HG02973 (cell line): Measurements from ENCODE around the gene NOTCH1.

ENCODE experiments used
- ATAC-seq: cut with Tn5 transposase; IDR thresholded peaks from one replicate; pipeline ENCODE4 v1.9.1; 2021; ENCODE audit warnings: moderate library complexity; ENCODE audit not compliant: unreplicated experiment

NOTCH1 gene

DNA sequence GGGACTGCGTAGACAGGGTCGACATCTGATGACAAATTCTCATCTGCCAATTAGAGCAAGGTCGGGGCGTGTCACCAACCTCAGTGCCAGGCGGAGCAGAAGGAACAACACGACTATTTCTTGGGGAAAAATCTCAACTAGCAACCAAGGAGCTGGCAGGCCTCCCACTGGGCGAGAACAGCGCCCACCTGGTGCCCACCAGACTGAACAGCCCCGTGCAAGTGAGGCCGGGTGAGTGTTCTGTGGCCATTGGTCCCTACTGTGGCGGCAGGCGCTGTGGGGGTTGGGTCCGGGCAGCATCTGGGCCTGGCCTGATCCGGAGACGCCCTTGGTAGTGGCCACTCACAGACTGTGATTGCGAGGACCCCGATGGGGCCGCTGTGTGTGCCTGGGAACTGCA, 11.5 kb downstream of the NOTCH1 start:
- no peak for ATAC-seq

DNA sequence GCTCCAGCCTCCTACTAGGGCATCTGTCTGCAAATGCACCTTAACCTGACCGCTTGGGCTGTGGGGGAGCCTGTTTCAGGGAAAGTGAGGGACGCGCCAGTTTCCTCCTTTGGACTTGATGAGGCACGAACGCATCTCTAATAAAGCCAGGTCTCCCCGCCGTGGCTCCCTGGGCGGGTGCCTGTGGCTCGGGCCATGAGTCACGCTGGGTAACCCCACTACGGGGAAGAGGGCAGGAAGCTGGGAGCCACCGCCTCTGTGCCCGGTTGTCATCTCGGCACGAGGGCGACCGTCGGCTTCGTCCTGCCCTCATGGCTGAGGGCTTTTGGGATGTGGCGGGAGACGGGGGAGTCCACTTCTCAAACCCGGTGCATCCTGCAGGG, 12.1 kb downstream of the NOTCH1 start:
- no peak for ATAC-seq

DNA sequence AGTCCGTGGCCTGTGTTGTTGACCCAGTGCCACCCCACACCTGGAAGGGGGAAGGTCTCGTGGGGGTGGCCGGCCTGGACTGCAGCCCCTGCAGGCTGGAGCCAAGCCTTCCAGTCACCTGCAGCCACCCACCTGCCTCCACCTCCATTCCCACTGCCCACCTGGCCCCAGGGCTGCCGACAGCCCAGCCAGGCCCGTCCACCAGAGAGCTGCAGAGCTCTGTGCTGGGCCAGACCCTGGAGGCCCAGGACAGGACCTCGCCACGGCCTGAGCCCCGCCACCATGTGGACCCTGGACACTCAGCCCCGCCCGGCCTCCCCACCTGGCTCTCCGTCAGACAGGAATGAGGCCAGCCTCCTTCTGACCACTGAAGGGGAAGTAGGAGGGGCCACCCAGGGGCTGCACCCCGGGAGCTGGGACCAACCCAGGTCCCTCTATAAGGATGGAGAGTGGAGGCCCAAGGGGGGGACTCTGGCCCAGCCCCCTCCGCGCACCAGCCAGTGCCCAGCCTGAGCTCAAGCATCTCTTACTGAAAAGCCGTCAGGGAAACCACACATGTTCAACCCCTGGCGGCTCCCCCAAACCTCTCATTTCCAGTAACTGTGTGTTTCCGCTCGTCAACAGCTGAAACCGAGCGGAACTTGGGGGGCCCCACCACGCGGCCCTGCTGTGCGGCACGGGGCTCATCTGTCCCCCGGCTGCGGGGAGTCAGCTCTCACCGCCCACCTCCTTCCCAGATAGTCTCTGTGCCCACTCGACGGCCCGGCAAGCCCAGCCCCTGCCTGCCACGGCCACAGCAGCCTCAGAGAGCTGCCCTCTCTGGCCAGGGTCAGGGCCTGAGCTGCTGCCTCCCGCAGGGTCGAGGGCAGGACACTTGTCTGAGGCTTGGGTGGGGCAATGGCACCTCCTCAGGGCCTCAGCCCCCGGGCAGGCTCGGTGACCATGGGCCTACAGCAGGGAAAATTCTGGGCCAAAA, 12.8 kb downstream of the NOTCH1 start:
- no peak for ATAC-seq

GRCh38 chr9:136531904-136532798, 13.7 kb downstream of the NOTCH1 start:
- no peak for ATAC-seq

- no peak for ATAC-seq
These were observed 14.5 kb downstream of the NOTCH1 start for GRCh38 chr9:136531186-136531903.

DNA sequence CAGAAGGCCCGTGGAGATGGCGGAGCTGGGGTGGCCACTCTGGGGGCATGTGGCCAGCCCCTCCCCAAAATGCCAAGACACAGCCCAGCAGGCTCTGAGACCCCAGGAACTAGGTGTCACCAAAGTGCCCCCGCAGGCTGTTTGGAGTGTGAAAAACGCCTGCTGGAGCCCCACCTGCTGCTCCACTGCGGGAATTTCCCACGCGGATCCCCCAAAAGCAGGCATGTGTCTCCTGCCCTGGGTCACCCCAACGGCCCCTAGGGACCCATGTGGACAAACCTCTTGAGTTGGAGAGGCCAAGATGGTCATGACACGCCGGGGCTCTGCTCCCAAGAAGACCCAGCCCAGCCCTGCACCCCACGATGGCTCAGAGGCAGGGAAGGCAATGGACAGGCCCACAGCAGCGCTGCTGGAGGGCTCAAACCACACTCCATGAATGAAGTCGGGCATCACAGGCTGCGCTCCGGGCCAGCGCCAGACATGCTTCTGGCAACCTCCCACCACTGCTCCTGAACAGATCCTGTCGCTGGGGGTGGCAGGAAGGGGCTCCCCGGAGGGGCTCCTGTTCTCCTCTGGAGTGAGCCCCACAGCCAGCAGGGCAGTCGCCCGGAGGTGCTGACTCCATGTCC, 15.3 kb downstream of the NOTCH1 start:
- no peak for ATAC-seq

DNA sequence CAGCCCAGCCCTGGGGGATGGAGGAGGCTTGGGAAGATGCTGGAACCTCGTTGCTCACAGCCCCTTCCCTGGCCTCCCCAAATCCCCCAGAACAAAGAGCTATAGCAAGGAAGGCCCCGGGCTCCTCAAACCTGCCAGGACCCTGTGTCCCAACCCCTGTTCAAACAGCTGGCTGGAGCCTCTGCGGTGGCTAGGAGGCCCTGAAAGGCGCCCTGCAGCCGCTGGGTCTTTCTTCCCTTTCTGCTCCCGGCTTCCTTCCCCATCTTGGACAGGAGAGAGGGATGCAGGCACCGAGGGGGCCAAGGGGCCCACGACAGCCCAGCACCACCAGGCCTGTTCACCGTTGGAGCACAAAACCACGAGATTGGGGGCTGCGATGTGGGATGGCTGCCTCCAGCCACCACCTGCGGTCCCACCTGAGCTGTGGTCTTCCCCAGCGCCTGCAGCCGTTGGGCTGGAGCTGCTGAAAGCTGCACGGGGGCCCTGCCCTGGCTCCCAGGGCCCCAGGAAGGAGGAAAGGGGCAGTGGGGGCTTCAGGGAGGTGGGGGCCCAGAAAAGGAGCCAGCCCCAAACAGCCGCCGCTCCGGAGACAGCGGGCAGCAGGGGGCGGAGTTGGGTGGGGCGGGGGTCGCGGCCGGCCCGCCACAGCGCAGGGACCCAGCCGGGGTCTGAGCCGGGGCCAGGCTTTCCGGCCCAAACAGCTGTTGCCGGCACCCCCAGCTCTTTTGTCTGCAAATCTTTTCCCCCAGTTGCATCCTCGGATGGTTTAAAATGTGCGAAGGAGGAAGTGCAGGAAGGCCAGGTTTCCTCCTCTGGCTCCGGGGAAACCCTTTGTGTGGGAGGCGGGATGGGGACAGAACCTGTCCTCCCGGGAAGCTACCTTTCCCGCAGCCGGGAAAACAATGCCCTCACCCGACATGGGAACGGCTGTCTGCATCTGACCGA, 16.1 kb downstream of the NOTCH1 start:
- ATAC-seq: no peak

DNA sequence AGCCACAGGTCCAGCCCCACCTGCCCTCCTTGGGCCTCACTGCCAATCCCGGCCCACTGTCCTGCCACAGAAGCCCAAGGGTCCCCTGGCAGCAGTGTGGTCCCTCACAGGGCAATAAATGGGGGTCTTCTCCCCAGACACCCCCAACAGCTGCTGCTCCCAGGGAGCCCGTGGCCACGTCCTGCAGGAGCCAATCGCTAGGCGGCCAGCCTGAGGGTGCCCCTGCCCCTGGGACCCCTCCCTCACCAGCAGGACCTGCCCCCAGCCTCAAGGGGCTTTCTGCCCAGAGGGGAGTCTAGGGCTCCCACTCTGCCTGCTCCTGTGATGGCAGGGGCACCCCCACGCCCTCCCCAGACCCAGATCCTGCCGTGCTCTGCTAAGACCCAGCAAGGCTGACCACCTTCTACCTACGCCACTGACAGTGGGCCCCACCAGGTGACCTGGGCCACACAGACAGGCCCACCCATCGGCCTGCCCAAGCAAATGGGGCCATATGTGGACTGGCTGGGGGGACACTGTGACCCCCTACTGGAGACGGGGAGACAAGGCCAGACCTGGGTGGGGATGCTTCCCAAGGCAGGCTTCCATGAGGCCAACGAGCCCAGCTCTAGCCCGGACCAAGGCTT, 17.0 kb downstream of the NOTCH1 start:
- no peak for ATAC-seq

GRCh38 chr9:136527721-136528710, 17.8 kb downstream of the NOTCH1 start:
- no peak for ATAC-seq

DNA sequence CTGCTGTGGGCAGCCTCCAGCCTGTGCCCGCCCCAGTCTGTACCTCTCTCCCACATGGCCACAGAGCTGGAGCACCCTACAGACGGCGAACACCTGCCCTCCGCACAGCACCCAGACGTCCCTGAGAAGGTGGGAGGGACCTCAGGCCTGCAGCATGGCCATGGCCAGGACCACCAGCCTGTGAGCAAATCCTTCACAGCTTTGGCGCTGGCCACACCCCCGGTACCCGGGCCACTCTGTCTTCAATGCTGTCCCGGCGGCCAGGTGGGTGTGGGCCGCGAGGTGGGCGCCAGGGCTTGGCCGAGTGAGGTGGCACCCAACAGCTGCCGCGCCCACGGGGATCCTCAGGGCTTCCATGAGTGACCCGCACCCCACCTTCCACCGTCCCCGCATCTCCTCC, 18.7 kb downstream of the NOTCH1 start:
- no peak for ATAC-seq

DNA sequence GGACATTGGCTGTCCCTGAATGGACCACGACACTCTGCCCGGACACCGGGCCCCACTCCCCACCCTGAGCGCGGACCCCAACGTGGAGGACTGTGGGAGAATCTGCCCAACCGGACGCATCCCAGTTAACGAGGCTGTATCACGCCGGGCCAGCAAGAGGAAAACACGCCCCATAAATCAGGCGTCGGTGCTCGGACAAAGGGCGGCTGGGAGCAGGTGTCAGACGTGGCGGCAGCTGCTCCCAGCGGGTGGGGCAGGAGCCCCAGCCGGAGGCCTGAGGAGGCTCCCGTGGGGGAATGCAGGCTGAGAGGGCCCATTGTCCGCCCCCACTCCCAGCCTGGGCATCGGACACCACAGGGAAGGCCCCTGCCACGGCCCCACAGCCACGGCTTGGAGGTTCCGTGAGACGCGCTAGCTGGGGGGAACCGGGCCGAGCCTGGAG, 19.2 kb downstream of the NOTCH1 start:
- ATAC-seq: no peak

DNA sequence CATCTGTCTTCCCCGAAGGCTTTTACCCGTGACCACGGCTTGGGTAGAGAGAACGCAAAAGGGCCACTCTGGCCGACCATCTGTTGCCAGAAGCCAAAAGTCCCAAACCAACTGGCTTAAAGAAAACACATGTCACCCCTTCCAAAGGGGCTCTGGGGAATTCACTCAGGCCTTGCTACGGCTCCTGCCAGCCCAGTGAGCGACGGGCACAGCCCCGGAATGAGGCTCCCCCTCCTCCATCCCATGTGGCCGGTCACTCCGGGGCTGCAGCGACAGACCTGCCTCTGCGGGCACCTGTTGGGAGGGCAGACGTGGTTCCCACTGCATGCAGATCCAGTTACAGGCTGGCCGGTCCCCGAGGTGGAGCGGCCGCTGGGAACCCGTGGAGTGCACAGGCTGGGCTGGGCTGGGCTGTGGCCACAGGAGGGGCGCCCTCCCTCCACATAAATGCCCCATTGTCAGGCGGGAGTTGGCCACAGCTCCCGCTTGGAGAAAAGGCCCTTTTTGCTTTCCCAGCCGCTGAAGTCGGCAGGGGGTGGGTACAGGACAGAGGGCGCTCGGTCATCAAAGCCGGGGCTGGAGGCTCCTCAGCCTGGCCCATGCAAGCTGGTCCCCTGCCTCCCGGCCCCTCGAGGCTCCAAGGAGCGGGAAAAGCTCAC, 19.9 kb downstream of the NOTCH1 start:
- no peak for ATAC-seq

DNA sequence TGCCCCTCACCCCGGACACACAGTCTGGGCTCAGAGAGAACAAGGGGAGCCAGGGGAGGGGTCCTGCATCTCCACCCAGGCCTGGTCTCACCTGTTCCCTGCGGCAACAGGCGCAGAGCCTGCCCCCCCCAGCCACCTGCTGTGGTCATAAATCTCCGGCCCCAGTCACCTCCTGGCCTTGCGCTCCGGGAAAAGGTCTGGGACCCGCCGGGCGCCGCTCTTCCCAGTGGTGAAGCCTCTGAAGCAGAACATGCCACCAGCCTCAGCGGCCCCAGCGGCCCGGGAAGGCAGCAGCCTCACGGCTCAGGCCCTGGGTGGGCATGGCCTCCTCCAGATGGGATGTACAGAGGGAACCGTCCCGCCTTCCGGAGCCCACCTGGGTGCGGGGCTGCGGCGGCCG, 20.6 kb downstream of the NOTCH1 start:
- ATAC-seq: no peak

DNA sequence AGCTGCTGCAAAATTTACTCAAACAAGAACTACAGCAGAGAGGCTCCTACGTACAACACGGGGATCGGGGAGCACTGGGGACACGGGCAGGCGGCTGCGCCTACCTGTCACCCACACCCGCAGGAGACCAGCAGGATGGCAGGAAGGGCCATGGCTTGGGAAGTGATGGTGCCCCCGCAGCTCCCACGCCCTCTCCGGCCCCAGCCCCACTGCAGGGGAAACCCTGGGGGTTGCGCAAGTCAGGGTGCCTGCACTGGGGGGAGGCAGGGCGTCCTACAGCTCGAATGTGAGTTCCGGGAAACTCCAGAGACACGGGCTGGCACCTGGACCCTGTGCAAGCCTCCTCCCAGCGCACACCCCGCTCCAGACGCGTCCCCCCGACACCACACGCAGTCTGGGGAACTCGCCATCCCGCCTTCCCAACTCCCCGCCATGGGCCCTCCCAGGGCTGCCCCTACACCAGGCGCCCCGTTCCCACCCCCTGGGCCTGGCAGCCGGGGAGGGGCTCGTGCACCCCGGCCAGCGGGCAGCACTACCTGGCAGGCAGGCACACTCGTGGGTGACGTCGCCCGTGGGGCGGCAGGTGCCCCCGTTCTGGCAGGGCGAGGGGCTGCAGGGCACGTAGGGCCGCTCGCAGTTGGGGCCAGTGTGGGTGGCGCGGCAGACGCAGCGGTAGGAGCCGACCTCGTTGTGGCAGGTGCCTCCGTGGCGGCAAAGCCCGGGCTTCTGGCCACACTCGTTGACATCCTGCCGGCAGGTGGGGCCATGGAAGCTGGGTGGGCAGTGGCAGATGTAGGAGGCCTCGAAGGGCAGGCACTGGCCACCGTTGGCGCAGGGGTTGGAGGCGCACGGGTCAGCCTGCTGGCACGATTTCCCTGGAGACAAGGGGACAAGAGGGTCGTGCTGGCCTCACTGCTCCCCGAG, 23.3 kb downstream of the NOTCH1 start:
- ATAC-seq: no peak

DNA sequence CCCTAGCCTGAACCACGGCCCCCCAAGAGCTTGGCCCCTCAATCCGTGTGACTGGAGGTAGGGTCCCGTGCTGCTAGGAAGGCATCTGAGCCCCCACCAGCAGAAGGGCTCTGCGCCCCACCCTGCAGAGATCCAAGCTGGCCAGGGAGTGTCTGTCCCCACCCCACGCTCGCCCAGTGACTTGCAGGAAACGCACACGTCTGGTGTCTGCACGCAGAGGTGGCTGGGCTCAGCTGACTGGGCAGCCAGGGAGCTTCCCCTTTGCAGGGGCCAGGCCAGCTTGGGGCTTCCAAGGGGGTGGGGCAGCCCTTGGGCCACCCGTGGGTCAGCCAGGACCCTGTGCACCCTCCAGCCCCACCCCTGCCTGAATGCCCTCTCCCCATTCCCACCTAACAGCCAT, 24.3 kb downstream of the NOTCH1 start:
- no peak for ATAC-seq

DNA sequence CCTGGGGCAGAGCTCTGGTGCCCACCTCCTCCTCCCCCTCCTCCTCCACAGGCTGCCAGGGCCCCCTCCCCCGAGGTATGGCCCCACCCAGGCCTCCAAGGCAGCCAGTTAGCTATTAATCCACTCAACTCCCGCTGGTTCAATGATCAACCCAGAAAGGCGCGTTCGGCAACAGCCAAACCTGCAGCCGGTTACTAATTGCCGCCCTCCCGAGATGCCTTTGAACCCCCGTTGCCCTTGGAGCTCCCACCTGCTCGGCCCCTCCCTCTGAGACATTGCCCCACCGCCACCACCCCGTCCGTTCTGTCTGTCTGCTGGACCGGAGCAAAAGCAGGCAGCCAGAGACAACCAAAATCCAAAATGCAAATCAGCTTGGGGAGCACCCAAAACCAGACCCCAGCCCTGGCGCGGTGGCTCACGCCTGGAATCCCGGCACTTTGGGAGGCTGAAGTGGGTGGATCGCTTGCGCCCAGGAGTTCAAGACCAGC, 25.8 kb downstream of the NOTCH1 start:
- no peak for ATAC-seq
